KOPT-K1 (cell line): Measurements from ENCODE around the gene METTL25.

Source experiments
- H3K27ac ChIP-seq: fragments of 200-600 bp; sonication (generic); 2 replicates; pipeline ENCODE4 v1.5.1; 2016; ENCODE audit warnings: antibody characterized with exemption, mild to moderate bottlenecking, low read depth, low read length; ENCODE audit not compliant: poor library complexity, severe bottlenecking
- H3K36me3 ChIP-seq: fragments of 200-600 bp; sonication (generic); 2 replicates; pipeline ENCODE4 v1.5.1; 2017; ENCODE audit warnings: antibody characterized with exemption, mild to moderate bottlenecking, low read length, moderate library complexity; ENCODE audit not compliant: insufficient read depth
- H3K9me3 ChIP-seq: fragments of 200-600 bp; sonication (generic); 2 replicates; pipeline ENCODE4 v1.5.1; 2017; ENCODE audit warnings: antibody characterized with exemption, low read length, mild to moderate bottlenecking; ENCODE audit not compliant: insufficient read depth, poor library complexity, severe bottlenecking

METTL25 gene

GRCh38 chr12:82519510-82519909 lies 161.2 kb downstream of the METTL25 start:
- Histone ChIP-seq H3K9me3 (no peaks in the 10 kb centered on the region), H3K27ac (no peak overlapping the region), H3K36me3 (no peaks in the 10 kb centered on the region)

GRCh38 chr12:82522285-82522684 lies 164.0 kb downstream of the METTL25 start:
- Histone ChIP-seq H3K9me3 (no peaks in the 10 kb centered on the region), H3K36me3 (no peaks in the 10 kb centered on the region), H3K27ac (no peak overlapping the region)

GRCh38 chr12:82522762-82523161 lies 164.4 kb downstream of the METTL25 start:
- no peaks in the 10 kb centered on the region for H3K36me3 ChIP-seq
- H3K27ac ChIP-seq: no peak overlapping the region
- no peaks in the 10 kb centered on the region for H3K9me3 ChIP-seq

- Histone ChIP-seq H3K27ac (no peak overlapping the region), H3K36me3 (no peaks in the 10 kb centered on the region)
Measured at GRCh38 chr12:82523996-82524395, 165.7 kb downstream of the METTL25 start.

GRCh38 chr12:82524641-82525040 lies 166.3 kb downstream of the METTL25 start:
- Histone ChIP-seq H3K27ac (no peak overlapping the region), H3K36me3 (no peaks in the 10 kb centered on the region)

More at GRCh38 chr12:82523996-82524395, 165.7 kb downstream of the METTL25 start:
- H3K9me3 ChIP-seq: no peaks in the 10 kb centered on the region

GRCh38 chr12:82525616-82526015 lies 167.3 kb downstream of the METTL25 start:
- Histone ChIP-seq H3K9me3 (no peaks in the 10 kb centered on the region), H3K36me3 (no peaks in the 10 kb centered on the region), H3K27ac (no peak overlapping the region)

More at GRCh38 chr12:82524641-82525040, 166.3 kb downstream of the METTL25 start:
- no peaks in the 10 kb centered on the region for H3K9me3 ChIP-seq

- Histone ChIP-seq H3K9me3 (no peaks in the 10 kb centered on the region), H3K36me3 (no peaks in the 10 kb centered on the region), H3K27ac (no peak overlapping the region)
Measured at GRCh38 chr12:82527165-82527780, 168.9 kb downstream of the METTL25 start.
